ENCODE measurements around the gene WASF1.
"Not testable (repeated sequence)": the region's sequence is repeated elsewhere in the genome, so short reads cannot be mapped to it uniquely, and the experiment has no call there.

Gene WASF1

GRCh38 chr6:110170081-110170480 is 9.4 kb downstream of the WASF1 start:
- no peak for DNase-seq

DNA sequence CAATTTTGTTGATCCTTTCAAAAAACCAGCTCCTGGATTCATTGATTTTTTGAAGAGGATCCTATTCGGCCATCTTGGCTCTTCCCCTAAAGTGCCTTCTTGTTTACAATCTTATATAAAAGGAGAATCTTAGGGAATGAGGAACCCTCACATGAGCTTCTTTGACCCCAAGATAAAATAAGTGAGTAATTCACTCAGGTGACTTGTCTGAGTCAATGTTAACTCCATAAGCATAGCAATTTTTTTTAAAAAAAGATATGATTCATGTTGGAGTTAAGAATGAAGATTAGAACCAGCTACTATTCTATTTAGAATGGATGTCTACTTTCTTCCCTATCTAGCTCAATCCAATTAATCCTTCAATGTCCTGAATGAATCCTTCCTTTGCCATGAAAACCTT is 21.0 kb downstream of the WASF1 start:
- DNase-seq, result no peak

GRCh38 chr6:110147870-110148269 is 31.6 kb downstream of the WASF1 start:
- DNase-seq, result no peak

DNA sequence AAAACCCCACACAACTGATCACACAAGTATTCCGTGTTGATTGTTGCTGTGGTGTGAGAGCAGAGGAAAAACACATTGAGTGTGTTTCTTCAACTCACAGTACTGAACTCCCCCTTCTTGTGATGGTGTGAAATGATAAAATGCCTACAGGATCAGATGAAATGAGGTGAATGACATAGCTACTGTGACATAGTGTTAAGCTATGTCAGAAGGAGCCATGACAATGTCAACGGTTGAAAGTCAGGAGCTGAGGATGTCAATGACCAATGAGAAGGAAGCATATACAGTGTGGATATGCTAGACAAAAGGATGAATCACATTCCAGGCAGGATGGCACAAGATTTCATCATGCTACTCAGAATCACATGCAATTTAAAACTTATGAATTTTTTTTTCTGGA is 38.8 kb downstream of the WASF1 start:
- no peak for DNase-seq

DNA sequence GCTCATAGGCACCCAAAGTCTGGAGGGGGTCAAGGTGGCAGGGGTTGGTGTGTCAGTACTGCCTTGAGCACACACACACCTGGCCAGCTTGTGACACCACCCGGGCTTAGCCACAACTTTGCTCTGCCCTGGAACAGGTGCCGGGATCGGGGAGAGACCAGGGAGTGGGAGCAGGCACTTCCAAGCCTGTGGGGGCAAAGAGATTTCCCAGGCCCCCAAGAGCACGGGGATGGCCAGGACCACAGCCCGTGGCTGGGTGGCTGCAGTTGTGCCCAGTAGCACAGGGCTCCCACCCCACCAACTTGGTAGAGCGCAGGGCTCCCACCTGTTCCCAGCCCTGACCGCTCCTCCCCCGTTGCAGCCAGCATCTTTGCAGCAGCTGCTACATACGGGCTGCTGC is 40.4 kb downstream of the WASF1 start:
- DNase-seq, result no peak

DNA sequence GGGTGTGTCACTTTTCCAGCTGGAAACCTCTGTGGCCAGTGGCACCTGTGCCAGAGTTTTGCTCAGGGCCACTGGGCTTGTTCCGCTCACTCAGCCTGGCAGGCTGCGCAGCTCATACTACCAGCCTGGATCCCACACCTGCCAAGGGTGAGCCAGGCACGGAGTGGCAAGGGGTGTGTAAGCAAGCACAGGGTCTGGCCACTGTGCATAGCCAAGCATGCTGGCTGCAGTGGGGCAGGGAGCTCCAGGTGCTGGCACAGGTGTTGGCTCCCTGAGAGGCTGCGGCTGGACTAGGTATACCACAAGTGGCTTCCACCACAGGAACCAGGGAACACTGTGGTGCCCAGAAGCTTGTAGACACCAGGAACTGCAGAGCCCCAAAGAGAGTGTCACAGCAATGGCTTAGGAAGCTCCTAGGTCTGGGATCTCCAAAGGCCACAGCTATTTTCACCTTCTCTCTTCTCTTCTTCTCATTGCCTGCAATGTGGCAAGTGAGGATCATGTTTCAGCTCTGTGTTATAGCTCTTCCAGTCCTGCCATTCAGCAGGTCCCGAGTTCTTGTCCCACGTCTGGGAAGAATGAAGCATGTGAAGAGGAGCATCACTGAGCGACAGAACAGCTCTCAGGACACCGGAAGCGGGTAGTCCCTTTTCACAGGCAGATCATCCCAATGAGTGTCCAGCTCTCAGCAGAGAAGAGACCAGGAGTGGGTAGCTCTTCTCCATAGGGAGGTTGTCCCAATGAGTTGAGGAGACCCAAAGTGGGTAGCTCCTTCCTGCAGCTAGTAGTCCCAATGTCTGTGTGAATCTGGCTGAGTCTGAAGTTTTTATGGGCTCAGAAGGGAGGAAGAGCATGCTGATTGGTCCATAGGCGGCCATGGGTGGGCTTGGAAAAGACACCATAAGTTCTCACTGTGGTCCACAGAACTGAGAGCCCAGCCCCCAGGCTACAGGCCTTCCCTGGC is 41.3 kb downstream of the WASF1 start:
- DNase-seq, result no peak

GRCh38 chr6:110130362-110130761 is 49.1 kb downstream of the WASF1 start:
- no peak for DNase-seq

GRCh38 chr6:110128418-110128817 is 51.1 kb downstream of the WASF1 start:
- DNase-seq, result no peak

DNA sequence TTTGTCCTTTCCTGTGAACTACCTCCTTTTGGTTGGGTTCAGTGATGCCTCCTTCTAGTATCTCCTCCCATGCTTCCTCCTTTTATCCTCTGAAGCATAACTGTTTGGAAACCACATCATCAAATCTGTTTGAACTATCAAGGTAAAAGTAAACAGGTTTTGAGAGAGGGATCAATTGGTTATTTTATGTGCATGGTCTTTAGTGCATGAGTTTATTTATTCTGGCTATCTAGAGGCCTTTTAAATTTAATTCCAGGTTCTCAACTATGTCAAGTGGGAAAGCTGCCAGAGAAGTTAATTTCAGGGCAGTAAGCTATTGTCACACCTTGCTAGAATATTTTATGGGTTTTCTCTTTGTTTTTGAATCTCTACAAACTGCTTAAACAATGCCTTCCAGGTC is 54.1 kb downstream of the WASF1 start:
- no peak for DNase-seq

DNA sequence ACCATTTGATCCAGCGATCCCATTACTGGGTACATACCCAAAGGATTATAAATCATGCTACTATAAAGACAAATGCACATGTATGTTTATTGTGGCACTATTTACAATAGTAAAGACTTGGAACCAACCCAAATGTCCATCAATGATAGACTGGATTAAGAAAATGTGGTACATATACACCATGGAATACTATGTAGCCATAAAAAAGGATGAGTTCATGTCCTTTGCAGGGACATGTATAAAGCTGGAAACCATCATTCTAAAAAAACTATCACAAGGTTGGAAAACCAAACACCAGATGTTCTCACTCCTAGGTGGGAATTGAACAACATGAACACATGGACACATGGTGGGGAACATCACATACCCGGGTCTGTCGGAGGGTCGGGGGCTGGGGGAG is 57.8 kb downstream of the WASF1 start:
- DNase-seq, result not testable (repeated sequence)

GRCh38 chr6:110116258-110116657 is 63.2 kb downstream of the WASF1 start:
- DNase-seq, result no peak

DNA sequence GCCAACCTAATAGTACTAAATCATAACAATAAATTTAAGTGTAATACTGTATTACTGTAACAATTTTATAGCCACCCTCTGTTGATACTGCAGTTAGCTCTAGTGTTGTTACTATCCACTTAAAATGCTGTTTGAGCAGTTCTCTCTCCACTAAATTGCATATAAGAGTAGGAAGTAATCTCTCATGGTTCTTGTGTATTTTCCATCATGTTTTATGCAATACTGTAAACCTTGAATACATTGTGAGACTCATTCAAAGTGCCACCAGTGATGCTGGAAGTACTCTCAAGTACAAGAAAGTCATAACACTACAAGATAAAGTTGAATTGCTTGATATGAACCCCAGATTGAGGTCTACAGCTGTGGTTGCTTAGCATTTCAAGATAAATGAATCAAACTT is 65.5 kb downstream of the WASF1 start:
- DNase-seq, result no peak

- DNase-seq, result no peak
These were observed 74.2 kb downstream of the WASF1 start for GRCh38 chr6:110105296-110105695.

GRCh38 chr6:110103260-110103659 is 76.2 kb downstream of the WASF1 start:
- no peak for DNase-seq

- no peak for DNase-seq
These were observed 77.1 kb downstream of the WASF1 start for GRCh38 chr6:110102411-110102810.

GRCh38 chr6:110101885-110102284 is 77.6 kb downstream of the WASF1 start:
- DNase-seq, result no peak

- no peak for DNase-seq
These were observed 80.9 kb downstream of the WASF1 start for GRCh38 chr6:110098511-110099116.

GRCh38 chr6:110097443-110097842 is 82.0 kb downstream of the WASF1 start:
- DNase-seq, result no peak

DNA sequence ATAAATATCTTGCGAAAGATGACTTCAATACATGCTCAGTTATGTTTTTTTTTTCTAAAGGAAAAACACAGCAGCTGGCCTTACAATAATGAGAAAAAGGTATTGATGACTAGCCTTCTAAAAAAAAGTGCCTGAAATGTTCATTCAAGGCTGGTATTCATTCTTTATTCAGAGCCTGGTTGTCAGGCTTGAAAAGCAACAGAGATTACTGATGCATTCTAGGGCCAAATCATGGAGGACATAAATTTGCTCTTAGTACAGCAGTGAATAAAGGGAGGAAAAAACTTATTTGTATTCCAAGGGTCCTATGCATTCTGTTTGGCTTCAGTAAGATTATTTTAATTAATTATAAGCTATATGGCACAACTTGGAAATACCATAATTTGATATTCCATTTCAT is 83.5 kb downstream of the WASF1 start:
- no peak for DNase-seq

- no peak for DNase-seq
These were observed 84.4 kb downstream of the WASF1 start for GRCh38 chr6:110095101-110095500.

- DNase-seq, result no peak
These were observed 85.5 kb downstream of the WASF1 start for GRCh38 chr6:110093981-110094380.

DNA sequence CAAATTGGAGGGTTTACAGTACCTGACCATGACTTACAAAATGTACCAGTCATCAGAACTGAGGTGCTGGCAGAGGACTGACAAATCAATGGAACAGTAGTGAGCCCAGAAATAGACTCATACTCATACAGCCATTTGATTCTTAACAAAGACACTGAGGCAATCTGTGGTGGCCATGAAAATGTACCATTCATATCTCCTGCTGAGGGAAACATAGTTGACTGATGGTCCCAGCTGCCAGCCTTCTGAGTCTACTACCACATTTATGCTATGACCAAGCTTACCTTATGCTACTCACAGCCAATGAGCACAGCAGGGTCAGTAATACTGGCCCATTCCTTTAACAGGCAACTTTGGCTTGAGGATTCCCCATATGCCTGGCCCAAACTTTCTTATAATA is 88.6 kb downstream of the WASF1 start:
- no peak for DNase-seq

DNA sequence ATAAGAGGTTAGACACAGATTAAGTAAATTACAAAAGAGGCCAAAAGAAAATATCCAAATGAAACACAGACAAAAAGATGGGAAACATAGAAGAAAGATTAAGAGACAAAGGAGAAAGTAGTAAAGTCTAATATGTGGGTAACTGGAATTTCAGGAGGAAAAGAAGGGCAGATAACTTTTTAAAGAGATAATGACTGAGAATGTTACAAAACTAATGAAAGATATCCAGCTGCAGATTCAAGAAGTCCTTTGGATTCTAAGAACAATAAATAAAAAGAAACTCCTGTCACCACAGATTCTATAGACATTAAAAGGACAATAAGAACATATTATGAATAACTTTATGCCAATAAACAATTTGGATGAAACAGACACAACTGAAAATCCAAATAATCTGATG is 90.1 kb downstream of the WASF1 start:
- DNase-seq, result no peak

- no peak for DNase-seq
These were observed 94.2 kb downstream of the WASF1 start for GRCh38 chr6:110085285-110085684.
